A549 (cell line): Measurements from ENCODE around the gene LRP5.
"Not testable (repeated sequence)": the region's sequence is repeated elsewhere in the genome, so short reads cannot be mapped to it uniquely, and the experiment has no call there.

ENCODE experiments used
- CHD2 ChIP-seq: fragments of 150-350 bp; IDR thresholded peaks from 2 replicates; pipeline ENCODE4 v1.6.1; 2014; ENCODE audit warnings: low read length; ENCODE audit not compliant: partially characterized antibody
- TF ChIP-seq, protein P1 (sequence below): IDR thresholded peaks from 2 replicates; pipeline ENCODE4 v1.6.1; 2012

DNA sequence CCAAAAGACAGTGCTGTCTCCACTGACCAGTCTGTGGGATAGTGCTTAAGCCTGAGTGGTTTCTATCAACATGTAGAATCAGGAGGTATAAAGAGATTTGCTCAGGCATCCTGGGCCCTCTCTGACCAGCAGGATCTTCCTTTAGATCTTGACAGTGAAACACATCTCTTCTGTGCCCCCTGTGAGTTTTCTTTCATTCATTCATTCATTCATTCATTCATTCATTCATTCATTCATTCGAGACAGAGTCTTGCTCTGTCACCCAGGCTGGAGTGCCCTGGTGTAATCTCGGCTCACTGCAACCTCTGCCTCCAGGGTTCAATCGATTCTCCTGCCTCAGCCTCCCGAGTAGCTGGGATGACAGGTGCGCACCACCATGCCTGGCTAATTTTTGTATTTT lies 121.8 kb downstream of the LRP5 start:
- TF ChIP-seq, protein P1, sequence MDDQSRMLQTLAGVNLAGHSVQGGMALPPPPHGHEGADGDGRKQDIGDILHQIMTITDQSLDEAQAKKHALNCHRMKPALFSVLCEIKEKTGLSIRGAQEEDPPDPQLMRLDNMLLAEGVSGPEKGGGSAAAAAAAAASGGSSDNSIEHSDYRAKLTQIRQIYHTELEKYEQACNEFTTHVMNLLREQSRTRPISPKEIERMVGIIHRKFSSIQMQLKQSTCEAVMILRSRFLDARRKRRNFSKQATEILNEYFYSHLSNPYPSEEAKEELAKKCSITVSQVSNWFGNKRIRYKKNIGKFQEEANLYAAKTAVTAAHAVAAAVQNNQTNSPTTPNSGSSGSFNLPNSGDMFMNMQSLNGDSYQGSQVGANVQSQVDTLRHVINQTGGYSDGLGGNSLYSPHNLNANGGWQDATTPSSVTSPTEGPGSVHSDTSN, result not testable (repeated sequence)
- TF ChIP-seq CHD2, result not testable (repeated sequence)
